GM20431 (cell line): ENCODE measurements around the gene PYCR2.

Experiments
- in situ Hi-C: fragments of 300-500 bp; cut with MseI, MboI; formaldehyde crosslinking; loops from one replicate; pipeline ENCODE4 v1.15.0; 2020; ENCODE audit warnings: low sequenced_read_pairs; ENCODE audit not compliant: unreplicated experiment

Gene PYCR2

DNA sequence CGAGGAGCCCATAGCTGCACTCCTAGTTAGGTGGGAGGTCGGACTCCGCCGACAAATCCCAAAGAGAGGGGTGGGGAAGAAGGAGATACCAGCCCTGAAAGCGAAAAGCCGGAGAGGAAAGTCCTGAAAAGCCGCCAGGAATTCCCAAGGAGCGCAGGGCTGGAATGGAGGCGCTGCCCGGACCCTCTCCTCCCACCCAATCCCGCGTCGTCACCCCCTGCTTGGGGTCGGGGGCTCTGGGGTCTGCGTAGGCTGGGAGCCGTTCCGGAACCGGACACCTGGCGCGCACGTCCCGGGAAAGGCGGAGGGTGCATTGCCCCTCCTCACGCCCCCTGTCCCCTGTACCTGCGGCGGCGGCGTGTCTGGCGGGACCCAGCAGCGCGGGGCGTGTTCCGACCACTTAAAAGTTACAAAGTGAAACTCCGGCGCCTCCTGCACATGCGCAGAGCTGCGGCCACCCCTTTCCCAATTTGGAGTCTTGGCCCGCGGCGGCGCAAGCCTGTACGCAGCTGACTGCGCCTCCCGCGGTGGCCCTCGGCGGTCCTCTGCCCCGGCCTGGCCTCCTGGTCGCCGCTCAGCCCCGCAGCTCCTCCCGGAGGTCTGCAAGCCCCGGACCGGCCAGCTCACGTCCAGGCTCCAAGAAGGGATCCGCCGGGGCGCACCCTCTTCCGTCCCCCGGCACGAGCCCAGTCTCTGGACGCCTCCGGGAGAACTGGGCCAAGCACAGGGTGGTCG lies 41.9 kb downstream of the PYCR2 start, which contains the start of gene TMEM63A:
TMEM63A (minus strand) TSS at position 422 of the 735 bp plus-strand sequence. CDS start 4,800 bp downstream, outside the sequence.
- in situ Hi-C loops = no loop called here

DNA sequence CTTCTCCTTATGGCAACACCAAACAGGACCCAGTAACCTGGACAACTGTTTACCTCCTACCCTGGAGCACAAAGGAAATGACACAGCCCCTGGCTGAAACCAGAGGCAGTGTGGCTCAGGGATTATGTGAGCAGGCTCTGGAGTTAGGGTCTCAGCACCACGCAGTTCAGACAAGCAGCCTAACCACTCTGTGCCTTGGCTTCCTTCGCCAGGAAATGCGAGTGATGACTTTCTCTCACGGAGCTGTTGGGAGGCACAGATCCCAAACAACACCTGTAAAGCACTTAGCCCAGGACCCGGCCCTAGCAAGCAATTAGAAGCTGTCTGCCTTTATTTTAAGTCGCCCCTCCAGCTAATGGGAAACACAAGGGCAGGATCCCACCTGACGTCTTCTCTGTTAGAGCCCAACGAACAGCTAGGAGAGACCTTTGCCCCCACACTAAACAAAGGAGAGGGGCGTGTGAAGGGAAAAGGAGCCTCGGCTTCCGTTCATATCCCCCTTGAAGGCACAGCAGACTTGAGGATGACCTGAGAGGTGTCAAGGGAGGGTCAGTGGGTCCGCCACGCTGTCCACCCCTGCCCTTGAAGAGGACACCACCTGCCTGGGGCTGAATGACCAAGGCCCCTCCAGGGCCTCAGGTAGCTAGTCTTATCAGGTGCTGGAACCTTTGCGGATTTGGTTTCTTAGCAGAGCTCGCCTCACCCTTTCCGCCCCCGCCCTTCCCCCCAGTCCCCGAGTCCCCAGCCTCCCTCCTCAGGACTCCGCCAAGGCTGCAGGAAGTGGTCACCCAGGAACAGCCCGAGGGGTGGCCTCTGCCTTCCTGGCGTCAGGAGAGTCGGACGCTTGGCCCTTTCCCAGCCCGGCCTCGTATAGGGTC lies 42.7 kb downstream of the PYCR2 start:
- in situ Hi-C loops = no loop called here

DNA sequence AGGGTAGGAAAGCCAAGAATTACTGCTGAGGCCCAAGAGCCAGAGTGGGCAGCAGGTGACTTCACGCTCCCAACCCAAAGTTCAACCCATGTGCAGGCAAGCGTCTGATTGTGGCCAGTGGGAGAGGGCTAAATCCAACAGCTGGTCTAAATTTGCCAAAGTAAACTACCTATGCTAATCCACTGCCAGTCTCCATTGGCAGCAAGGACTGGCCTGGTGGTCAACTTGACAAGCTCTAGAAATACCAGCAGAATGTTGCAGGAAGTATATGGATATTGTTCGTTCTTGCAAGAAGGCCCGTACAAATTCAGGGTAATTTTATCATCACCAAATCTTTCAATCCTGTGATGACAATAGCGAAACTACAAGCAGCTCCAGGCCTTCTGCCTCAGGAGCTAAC lies 43.4 kb downstream of the PYCR2 start:
- in situ Hi-C loops = no loop called here

DNA sequence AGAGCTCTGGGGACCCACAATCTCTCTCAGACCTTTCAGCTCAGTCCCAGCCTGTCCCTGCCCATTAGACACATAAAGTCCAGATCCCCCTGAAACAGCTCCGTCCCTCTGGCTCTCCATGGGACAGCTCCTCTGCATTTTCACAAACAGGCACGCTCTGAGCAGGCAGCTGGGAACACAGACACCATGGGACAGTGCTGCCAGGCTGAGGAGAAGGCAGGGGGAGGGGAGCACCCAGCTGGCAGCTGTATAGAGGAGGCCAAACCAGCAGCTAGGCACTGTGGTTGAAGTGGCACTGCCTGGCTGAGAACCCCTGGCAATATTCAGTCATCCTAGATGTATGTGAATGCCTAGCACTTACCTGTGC lies 43.8 kb downstream of the PYCR2 start:
- in situ Hi-C loops = no loop called here

DNA sequence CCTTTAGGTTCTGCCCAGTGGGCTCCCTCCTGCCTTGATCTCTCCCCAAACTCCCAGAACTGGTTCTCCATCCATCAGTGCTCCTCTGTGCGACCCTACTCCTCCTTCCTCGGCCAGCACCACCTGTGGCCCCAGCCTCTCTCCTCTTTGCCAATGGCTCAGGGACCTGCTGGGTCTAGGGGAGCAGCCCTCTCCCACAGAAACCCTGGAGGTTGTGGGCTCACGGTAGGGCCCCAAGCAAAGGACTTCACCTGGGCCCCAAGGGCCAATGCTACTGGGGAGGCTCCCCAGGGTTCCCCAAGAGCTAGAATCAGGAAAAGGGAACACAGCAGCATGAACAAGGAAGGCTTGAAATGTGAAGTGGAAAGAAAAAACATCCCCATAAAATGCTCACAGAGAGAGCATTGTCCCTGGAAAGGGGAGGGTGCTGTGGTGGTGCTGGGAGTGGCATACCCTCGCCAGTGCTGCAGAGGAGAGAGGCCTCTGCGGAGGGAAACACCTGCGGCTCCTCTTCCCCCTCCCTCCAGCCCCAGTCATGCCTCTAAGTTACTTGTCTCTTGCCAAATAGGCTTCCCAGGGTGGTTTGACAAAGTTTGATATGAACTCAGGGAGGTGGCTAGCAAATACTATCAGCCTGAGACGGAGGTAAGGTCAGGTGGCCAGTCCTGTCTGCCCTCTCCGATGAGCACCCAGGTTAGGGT lies 44.4 kb downstream of the PYCR2 start:
- in situ Hi-C loops = no loop called here

DNA sequence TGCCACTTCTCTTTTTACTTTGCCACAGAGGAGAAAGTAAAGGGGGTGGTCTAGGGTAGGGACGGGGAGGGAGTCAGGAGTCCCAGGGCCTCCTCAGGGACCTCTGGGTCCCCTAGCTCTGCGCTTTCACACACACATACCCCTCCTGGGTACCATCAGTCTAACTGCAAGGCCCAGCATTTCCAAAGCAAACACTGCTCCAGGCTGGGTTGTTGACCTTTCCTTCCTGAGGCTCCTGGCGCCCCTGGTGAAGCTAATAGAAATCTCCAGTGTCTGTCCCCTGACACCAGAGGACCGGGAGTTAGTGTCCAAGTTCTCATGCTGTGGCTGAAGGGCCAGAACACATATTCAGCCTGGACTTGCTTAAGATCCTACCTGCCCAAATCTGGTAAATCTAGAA lies 45.8 kb downstream of the PYCR2 start:
- in situ Hi-C loops = no loop called here

DNA sequence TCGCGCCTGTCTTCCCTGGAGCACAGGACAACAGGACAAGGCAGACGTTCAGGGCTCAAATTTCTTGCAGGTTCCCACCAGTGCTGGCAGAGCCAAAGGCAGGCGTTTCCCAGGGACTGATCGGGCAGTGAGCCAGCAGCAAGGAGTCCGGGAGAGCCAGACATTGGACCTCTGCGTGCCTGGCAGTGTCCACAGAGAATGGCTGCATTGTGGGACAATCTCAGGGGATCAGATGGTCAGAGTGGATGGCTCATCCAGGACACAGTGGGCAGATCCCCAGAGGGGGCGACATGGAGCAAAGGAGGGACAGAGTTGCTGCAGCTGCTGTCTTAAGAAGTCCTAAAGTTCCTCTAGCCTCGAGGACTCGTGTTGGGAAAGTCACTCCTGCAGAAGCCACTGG lies 46.5 kb downstream of the PYCR2 start:
- in situ Hi-C loops = no loop called here

DNA sequence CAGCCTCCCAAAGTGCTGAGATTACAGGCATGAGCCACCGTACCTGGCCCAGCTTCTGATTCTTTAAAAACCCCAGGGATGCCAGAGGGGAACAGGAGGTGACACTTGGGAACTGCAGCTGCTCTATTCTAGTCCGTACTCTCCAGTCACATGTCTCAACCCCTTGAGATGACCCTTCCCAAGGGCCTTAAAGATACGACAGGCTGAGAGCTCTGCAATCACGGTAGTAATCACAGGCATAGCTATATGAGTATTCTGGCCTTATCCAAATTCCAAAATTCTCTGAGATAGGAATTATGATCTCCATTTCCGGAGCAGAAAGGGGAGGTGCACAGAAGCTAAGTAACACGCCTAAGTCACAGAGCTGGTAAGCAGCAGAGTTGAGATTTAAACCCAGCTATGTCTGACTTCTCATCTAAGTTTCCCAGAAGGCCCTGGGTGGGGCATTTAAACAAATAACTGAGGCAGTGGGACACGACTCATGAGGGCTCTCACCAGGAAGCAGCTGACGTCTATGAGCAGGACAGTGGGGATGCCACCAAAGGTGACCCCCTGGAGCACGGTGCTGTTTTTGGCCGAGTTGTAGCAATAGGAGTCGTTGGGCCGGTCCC lies 47.0 kb downstream of the PYCR2 start:
- in situ Hi-C loops = no loop called here

DNA sequence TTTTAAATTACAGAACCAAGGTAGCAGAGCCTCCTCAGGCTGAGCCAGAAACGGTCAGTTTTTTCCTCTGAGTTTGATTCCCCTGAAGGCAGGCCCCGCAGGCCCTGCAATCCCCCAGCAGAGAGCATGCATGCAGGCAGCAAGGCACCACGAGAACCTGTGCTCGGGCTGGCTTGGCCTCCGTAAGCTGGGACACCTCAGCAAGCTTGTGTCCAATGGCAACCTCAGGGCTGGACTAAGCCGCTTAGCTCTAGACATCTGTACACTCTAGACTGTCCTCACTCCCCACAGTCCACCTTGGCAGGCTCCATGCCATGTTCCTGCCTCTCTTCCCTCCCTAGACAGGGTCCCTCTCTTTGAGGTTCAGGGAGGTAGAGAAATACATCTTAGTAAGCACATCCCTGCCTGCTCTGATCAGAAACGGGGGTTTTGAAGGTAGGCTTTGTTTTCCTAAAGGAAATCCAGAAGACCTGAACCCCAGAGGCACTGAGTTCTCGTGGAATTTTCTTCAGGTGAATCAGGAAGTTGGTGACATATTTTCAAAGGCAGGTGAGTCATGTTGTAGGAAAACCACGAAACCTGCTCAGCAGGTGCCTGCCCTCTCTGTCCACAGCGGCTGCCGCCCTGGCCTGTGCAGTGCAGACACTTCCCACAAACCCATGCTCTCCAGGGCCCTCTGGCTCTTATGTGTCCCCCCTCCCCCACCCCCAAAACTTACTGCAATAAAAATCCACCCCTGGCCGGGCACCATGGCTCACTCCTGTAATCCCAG lies 48.8 kb downstream of the PYCR2 start:
- in situ Hi-C loops = no loop called here

DNA sequence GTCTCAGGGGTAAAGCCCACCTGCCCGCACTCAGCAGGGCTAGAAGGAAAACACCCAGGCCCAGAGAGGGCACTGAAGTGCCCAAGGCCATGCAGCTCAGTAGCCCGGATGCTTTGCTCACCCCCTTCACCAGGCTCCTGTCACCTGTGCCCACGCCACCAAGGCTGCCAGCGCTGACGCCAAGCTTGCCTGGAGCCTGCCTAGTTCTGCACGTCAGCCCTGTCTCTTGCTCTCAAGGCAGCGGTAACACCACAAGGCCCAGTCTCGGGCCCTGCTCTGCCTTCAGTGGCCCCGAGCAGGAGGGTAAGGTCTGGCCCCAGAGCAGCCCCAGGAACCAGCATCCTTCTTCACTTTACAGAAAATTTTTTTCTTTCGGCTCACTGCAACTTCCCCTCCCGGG lies 49.6 kb downstream of the PYCR2 start:
- in situ Hi-C loops = no loop called here

DNA sequence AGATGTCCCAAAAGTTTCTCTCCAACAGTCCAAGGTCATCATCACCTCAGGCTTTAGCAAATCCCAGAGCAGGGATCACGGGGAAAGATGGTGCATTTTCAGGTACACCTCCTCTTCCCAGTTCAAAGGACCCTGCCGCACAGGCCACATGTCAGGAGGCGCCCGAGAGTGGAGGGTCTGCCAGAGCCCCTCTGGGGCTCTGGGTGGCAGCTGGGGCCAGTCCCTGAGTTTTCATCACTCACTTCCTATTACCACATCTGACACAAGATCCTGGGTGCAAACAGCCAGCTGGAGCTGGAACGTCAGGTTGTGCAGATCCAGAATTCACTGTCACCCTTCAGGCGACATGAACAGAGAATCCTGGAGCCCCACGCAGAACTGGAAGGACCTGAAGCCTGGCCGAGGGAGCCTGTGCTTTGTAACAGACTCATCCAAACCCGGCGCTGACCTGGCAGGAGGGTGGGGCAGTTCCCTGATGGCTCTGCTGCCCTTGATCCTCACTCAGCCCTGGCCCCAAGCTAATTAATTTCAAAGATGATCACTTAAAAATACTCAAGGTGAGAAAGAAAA lies 50.7 kb downstream of the PYCR2 start:
- in situ Hi-C loops = no loop called here

DNA sequence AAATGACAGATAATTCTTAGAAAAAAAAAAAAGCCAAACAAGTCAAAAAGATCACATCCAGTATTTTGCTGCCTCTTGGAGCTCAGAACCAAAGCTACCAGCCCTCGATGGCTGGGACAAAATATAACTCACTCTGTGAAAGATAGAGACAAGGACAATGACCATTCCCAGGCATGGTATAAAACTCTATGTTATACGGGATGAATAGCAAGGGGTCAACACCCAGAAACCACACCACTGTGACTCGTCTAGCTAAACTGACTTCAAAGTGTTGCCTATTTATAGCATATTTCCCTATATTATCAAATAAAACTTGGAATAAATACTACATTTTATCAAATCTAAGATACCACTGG lies 52.0 kb downstream of the PYCR2 start:
- in situ Hi-C loops = no loop called here

DNA sequence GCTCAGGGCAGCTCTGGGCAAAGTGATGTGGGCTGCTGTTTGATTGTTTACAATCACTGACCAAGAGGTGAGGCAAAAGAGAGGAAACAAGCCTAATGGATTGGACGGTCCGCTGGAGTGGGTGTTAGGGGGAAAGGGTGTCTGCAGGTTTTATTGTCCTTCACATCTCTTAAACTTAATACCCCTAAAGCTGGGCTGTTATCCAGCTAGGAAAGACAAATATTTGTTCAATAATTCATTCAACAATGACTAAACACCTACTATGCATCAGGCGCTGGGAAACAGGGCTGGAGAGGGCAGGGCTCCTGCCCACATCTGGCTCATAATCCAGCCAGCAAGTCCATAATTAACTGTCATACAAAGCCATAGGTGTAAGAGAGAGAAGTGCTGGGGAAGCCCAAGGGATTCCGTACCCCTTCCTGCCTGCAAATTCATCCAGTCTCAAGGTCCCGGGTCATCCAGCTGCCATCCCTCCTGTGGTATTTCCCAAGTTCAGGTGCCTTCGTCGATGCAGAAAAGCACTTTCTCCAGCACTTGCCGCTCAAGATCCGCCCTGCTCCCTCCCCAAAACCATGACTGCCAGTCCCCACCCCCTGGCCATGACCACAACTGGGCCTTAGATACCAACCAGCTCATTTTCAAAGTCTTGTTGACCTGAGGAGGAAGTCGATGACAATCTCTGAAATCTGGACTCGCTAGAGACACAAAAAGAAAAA lies 52.5 kb downstream of the PYCR2 start:
- in situ Hi-C loops = no loop called here

DNA sequence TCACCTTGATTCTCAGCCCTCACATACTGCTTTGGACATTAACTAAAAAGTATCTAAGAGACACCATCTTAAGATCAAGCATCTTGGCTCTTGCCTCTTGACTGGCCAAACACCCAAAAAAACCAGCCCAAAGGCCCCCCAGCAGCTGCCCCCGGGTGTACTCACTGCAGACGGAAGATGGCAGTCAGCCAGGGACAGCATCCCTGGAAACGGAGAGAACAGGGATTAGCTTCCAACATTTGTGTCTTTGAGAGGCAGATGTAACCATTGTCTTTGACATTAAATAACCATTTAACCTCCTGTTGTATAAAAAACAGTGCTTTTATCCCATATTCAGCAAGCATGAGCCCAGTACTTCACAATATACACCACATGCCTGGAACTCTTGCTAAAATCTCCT lies 53.1 kb downstream of the PYCR2 start:
- in situ Hi-C loops = no loop called here
